Uterus (tissue), 2 donors: ENCODE measurements around the gene QPCT.

Experiments used
- POLR2A ChIP-seq, 2 donors: fragments of 450-650 bp; IDR thresholded peaks; one replicate each; pipeline ENCODE4 v1.6.1; 2016; ENCODE audit warnings: antibody characterized with exemption in 2 of 2, mild to moderate bottlenecking in 1 of 2, moderate library complexity in 1 of 2
- TF ChIP-seq, protein P1 (sequence below), 4 experiments: fragments of 200-600 bp in 2 of 4; fragments of 450-650 bp in 2 of 4; sonication (generic) in 2 of 4; IDR thresholded peaks; one replicate each; pipeline ENCODE4 v1.5.1; 2016 to 2019; ENCODE audit warnings: antibody characterized with exemption in 4 of 4, mild to moderate bottlenecking in 2 of 4, moderate library complexity in 1 of 4

DNA sequence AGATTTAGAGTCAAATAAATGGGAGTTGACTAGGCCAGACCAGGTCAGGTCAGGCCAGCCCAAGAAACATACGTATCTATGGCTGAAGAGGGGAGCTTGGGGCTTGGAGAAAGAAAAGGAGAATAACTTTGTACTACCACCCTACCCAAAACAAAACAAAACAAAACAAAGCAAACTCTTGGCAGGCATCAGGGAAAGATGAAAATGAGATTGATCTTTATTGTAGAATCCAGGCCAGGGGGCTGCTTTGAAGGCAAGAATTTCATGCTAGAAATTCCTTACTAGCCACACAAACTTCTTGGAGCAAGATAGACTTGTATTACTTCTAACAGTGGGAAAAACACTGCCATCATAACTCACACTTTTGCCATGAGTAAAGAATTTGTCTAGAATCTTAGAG, 26.2 kb downstream of the QPCT start:
- TF ChIP-seq, protein P1, sequence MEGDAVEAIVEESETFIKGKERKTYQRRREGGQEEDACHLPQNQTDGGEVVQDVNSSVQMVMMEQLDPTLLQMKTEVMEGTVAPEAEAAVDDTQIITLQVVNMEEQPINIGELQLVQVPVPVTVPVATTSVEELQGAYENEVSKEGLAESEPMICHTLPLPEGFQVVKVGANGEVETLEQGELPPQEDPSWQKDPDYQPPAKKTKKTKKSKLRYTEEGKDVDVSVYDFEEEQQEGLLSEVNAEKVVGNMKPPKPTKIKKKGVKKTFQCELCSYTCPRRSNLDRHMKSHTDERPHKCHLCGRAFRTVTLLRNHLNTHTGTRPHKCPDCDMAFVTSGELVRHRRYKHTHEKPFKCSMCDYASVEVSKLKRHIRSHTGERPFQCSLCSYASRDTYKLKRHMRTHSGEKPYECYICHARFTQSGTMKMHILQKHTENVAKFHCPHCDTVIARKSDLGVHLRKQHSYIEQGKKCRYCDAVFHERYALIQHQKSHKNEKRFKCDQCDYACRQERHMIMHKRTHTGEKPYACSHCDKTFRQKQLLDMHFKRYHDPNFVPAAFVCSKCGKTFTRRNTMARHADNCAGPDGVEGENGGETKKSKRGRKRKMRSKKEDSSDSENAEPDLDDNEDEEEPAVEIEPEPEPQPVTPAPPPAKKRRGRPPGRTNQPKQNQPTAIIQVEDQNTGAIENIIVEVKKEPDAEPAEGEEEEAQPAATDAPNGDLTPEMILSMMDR (IDR thresholded peaks at IDR 0.05) = no peak
- TF ChIP-seq POLR2A (IDR thresholded peaks at IDR 0.05) = no peak
